H1 (cell line): ENCODE measurements around the gene NGEF. TPM values are rescaled to one million over a fixed set of nuclear protein-coding genes. Genes with fewer than 3 reads are reported as not detected.

Experiments
- CTCF ChIA-PET: fragments of 300-600 bp; sonication (Branson Sonifier 250); formaldehyde crosslinking; loops from one replicate; lab custom pipeline; 2021; ENCODE audit not compliant: partially characterized antibody; lab: Charles Lee
- POLR2A ChIA-PET: fragments of 300-600 bp; sonication (Branson Sonifier 250); formaldehyde crosslinking; loops from one replicate; lab custom pipeline; 2021; ENCODE audit warnings: inconsistent platforms; ENCODE audit not compliant: partially characterized antibody; lab: Charles Lee
- DNase-seq, 2 experiments: peaks; one replicate each; pipeline versions ENCODE4 v3.0.0 to v3.0.0-alpha.2; 2010 to 2022; ENCODE audit warnings: low spot score in 2 of 2, low read depth in 1 of 2, mixed read lengths in 1 of 2
- FAIRE-seq: peaks from 2 replicates; lab custom pipeline; 2011; peaks lifted over from hg19 to GRCh38; lab: Jason Lieb, UNC
- H2AFZ ChIP-seq: 2 replicates; pipeline ENCODE4 v1.8.1; 2012; ENCODE audit warnings: low read length, inconsistent platforms
- H2AK5ac ChIP-seq: 2 replicates; pipeline ENCODE4 v1.6.1; 2013; ENCODE audit warnings: low read depth, low read length
- H2BK120ac ChIP-seq: replicated peaks from 2 replicates; pipeline ENCODE3; 2013; ENCODE audit warnings: low read depth, low read length, inconsistent platforms
- H2BK12ac ChIP-seq: 2 replicates; pipeline ENCODE4 v1.6.1; 2013; ENCODE audit warnings: low read depth, low read length
- H2BK15ac ChIP-seq: 2 replicates; pipeline ENCODE4 v1.6.1; 2013; ENCODE audit warnings: low read length
- H2BK20ac ChIP-seq: 2 replicates; pipeline ENCODE4 v1.6.1; 2013; ENCODE audit warnings: low read length
- H2BK5ac ChIP-seq: 2 replicates; pipeline ENCODE4 v1.6.1; 2013; ENCODE audit warnings: low read depth, low read length
- H3K14ac ChIP-seq: 2 replicates; pipeline ENCODE4 v1.6.1; 2013; ENCODE audit warnings: inconsistent platforms; ENCODE audit not compliant: insufficient read length
- H3K18ac ChIP-seq: 2 replicates; pipeline ENCODE4 v1.6.1; 2013; ENCODE audit warnings: low read length; ENCODE audit errors: extremely low read depth
- H3K23ac ChIP-seq: 2 replicates; pipeline ENCODE4 v1.6.1; 2013; ENCODE audit warnings: inconsistent platforms; ENCODE audit not compliant: insufficient read length
- H3K23me2 ChIP-seq: 2 replicates; pipeline ENCODE4 v1.6.1; 2013; ENCODE audit warnings: low read depth, low read length
- H3K27ac ChIP-seq: 2 replicates; pipeline ENCODE4 v1.6.1; 2011; ENCODE audit warnings: low read depth, low read length, inconsistent platforms
- H3K27me3 ChIP-seq, 4 experiments: replicated peaks in 1 of 4; 1 replicate in 1 of 4; 2 replicates in 3 of 4; pipeline versions ENCODE4 v1.6.1 to v1.8.1; 2011 to 2013; ENCODE audit warnings: low read length in 3 of 4, mild to moderate bottlenecking in 3 of 4, inconsistent platforms in 2 of 4, mixed read lengths in 2 of 4, moderate library complexity in 1 of 4; ENCODE audit not compliant: control insufficient read depth in 3 of 4, insufficient read depth in 3 of 4; ENCODE audit errors: extremely low read depth in 1 of 4
- H3K36me3 ChIP-seq, 4 experiments: 2 replicates each; pipeline versions ENCODE4 v1.6.1 to v1.8.1; 2011 to 2013; ENCODE audit warnings: mild to moderate bottlenecking in 4 of 4, low read length in 3 of 4, moderate library complexity in 2 of 4, control low read depth in 1 of 4, inconsistent platforms in 1 of 4; ENCODE audit not compliant: insufficient read depth in 4 of 4, control insufficient read depth in 2 of 4
- H3K4ac ChIP-seq: replicated peaks from 2 replicates; pipeline ENCODE3; 2013; ENCODE audit warnings: low read length, low read depth, mixed read lengths, inconsistent platforms; ENCODE audit not compliant: insufficient read length
- H3K4me1 ChIP-seq, 4 experiments: replicated peaks in 1 of 4; 1 replicate in 1 of 4; 2 replicates in 3 of 4; pipeline versions ENCODE4 v1.6.1 to v1.8.1; 2011 to 2013; ENCODE audit warnings: low read length in 3 of 4, inconsistent platforms in 2 of 4, mixed read lengths in 1 of 4; ENCODE audit not compliant: insufficient read depth in 4 of 4, control insufficient read depth in 3 of 4
- H3K4me2 ChIP-seq, 2 experiments: 2 replicates each; pipeline versions ENCODE4 v1.6.1 to v1.8.1; 2011 to 2013; ENCODE audit warnings: low read depth in 2 of 2, low read length in 2 of 2, control low read depth in 1 of 2, inconsistent platforms in 1 of 2, mild to moderate bottlenecking in 1 of 2; ENCODE audit not compliant: insufficient read depth in 1 of 2
- H3K4me3 ChIP-seq, 4 experiments: fragments of 200-600, 300-600 bp in 1 of 4; sonication (generic), shearing (Covaris generic), sonication (Bioruptor Twin) in 1 of 4; 2 replicates each; pipeline versions ENCODE4 v1.5.1 to v1.8.1; 2011 to 2016; ENCODE audit warnings: low read length in 4 of 4, low read depth in 3 of 4, control low read depth in 2 of 4, inconsistent platforms in 2 of 4, mild to moderate bottlenecking in 2 of 4, mixed read lengths in 1 of 4, moderate library complexity in 1 of 4; ENCODE audit not compliant: insufficient read depth in 2 of 4; ENCODE audit errors: extremely low read depth in 1 of 4
- H3K56ac ChIP-seq: replicated peaks from 2 replicates; pipeline ENCODE3; 2013; ENCODE audit warnings: low read depth, mild to moderate bottlenecking, mixed read lengths, low read length, inconsistent platforms; ENCODE audit not compliant: insufficient read length
- H3K79me1 ChIP-seq: 2 replicates; pipeline ENCODE4 v1.6.1; 2013; ENCODE audit warnings: low read depth, low read length, control low read depth
- H3K79me2 ChIP-seq, 2 experiments: 2 replicates each; pipeline versions ENCODE4 v1.6.1 to v1.8.1; 2012 to 2013; ENCODE audit warnings: low read length in 2 of 2, mild to moderate bottlenecking in 2 of 2, inconsistent platforms in 1 of 2; ENCODE audit not compliant: insufficient read depth in 2 of 2, control insufficient read depth in 1 of 2
- H3K9ac ChIP-seq, 4 experiments: replicated peaks in 1 of 4; 1 replicate in 1 of 4; 2 replicates in 3 of 4; pipeline versions ENCODE4 v1.6.1 to v1.8.1; 2011 to 2013; ENCODE audit warnings: low read depth in 3 of 4, low read length in 3 of 4, control low read depth in 2 of 4, mild to moderate bottlenecking in 2 of 4, moderate library complexity in 2 of 4, inconsistent platforms in 1 of 4; ENCODE audit errors: extremely low read depth in 1 of 4
- H3K9me3 ChIP-seq, 2 experiments: 2 replicates each; pipeline versions ENCODE4 v1.6.1 to v1.8.1; 2012 to 2013; ENCODE audit warnings: mild to moderate bottlenecking in 2 of 2, moderate library complexity in 2 of 2, control low read depth in 1 of 2, inconsistent platforms in 1 of 2, low read depth in 1 of 2, low read length in 1 of 2, mixed read lengths in 1 of 2; ENCODE audit not compliant: insufficient read depth in 2 of 2
- H4K20me1 ChIP-seq, 2 experiments: replicated peaks in 1 of 2; 2 replicates each; pipeline versions ENCODE3 to v1.8.1; 2011 to 2013; ENCODE audit warnings: inconsistent platforms in 2 of 2, low read length in 2 of 2, mild to moderate bottlenecking in 1 of 2; ENCODE audit not compliant: insufficient read depth in 2 of 2, control insufficient read depth in 1 of 2
- H4K5ac ChIP-seq: 2 replicates; pipeline ENCODE4 v1.6.1; 2013; ENCODE audit warnings: low read length, low read depth, mixed read lengths, inconsistent platforms; ENCODE audit not compliant: insufficient read length
- H4K8ac ChIP-seq: 2 replicates; pipeline ENCODE4 v1.8.0; 2013; ENCODE audit warnings: mild to moderate bottlenecking, moderate library complexity, low read length, inconsistent platforms; ENCODE audit not compliant: insufficient read depth; ENCODE audit errors: extremely low read depth
- H4K91ac ChIP-seq: replicated peaks from 2 replicates; pipeline ENCODE3; 2013; ENCODE audit warnings: low read length, mixed read lengths, inconsistent platforms; ENCODE audit not compliant: insufficient read length
- CEBPB ChIP-seq: IDR thresholded peaks from 2 replicates; pipeline ENCODE4 v1.6.1; 2012; ENCODE audit warnings: low read depth, low read length
- CHD2 ChIP-seq: IDR thresholded peaks from 2 replicates; pipeline ENCODE4 v1.6.1; 2012; ENCODE audit warnings: low read length, improper control_type of control experiment
- CTBP2 ChIP-seq: IDR thresholded peaks from 2 replicates; pipeline ENCODE4 v1.7.0; 2011; ENCODE audit warnings: borderline replicate concordance, mild to moderate bottlenecking, moderate library complexity, mixed read lengths, low read length; ENCODE audit not compliant: insufficient read depth, insufficient read length
- GABPA ChIP-seq: IDR thresholded peaks from 2 replicates; pipeline ENCODE4 v1.6.1; 2011; ENCODE audit warnings: mild to moderate bottlenecking, low read length, moderate library complexity, borderline replicate concordance; ENCODE audit not compliant: insufficient read depth
- GTF2F1 ChIP-seq: IDR thresholded peaks from 2 replicates; pipeline ENCODE4 v1.6.1; 2012; ENCODE audit warnings: low read depth, low read length, improper control_type of control experiment, borderline replicate concordance
- JUN ChIP-seq: IDR thresholded peaks from 2 replicates; pipeline ENCODE4 v1.6.1; 2011; ENCODE audit warnings: low read depth, mild to moderate bottlenecking, improper control_type of control experiment, low read length
- KDM1A ChIP-seq: fragments of 200-600, 300-600 bp; sonication (generic); IDR thresholded peaks from 2 replicates; pipeline ENCODE4 v1.7.1; 2016; ENCODE audit warnings: mild to moderate bottlenecking, low read length, borderline replicate concordance
- KDM4A ChIP-seq: IDR thresholded peaks from one replicate; pipeline ENCODE4 v1.7.1; 2012; ENCODE audit warnings: low read depth, mild to moderate bottlenecking, moderate library complexity, low read length, inconsistent platforms; ENCODE audit not compliant: severe bottlenecking
- RNF2 ChIP-seq: fragments of 200-900, 300-1000 bp; sonication (generic); IDR thresholded peaks from 2 replicates; pipeline ENCODE4 v1.7.1; 2016; ENCODE audit warnings: borderline replicate concordance, low read depth, mild to moderate bottlenecking, antibody characterized with exemption, low read length; ENCODE audit not compliant: poor library complexity, severe bottlenecking; ENCODE audit errors: missing control alignments
- SP1 ChIP-seq: IDR thresholded peaks from 2 replicates; pipeline ENCODE4 v1.6.1; 2011; ENCODE audit warnings: low read depth, low read length
- SP2 ChIP-seq: IDR thresholded peaks from 2 replicates; pipeline ENCODE4 v1.6.1; 2012; ENCODE audit warnings: mild to moderate bottlenecking, low read length, inconsistent platforms
- TAF1 ChIP-seq: IDR thresholded peaks from 2 replicates; pipeline ENCODE4 v1.6.1; 2011; ENCODE audit warnings: mild to moderate bottlenecking, low read depth, low read length
- YY1 ChIP-seq: IDR thresholded peaks from 2 replicates; pipeline ENCODE4 v1.6.1; 2011; ENCODE audit warnings: low read depth, mild to moderate bottlenecking, low read length
- ZNF274 ChIP-seq: IDR thresholded peaks from 2 replicates; pipeline ENCODE4 v1.7.0; 2012; ENCODE audit warnings: low read length, borderline replicate concordance; ENCODE audit errors: extremely low read depth
- WGBS, 2 experiments: shearing (Covaris generic) in 1 of 2; methylation state at CpG; one replicate each; pipeline versions ENCODE4 v1.1.6 to v1.1.7; 2013 to 2015; ENCODE audit warnings: low lambda C conversion rate in 2 of 2, mixed read lengths in 2 of 2, inconsistent platforms in 1 of 2, low coverage in 1 of 2, missing lambda C conversion rate in 1 of 2; ENCODE audit not compliant: insufficient replicate concordance in 2 of 2, insufficient coverage in 1 of 2, insufficient read length in 1 of 2; ENCODE audit errors: extremely low coverage in 1 of 2, missing lambda C conversion rate in 1 of 2; 5-methylcytosine and 5-hydroxymethylcytosine counted together
- polyA plus RNA-seq, 7 experiments: library from polyadenylated mRNA; depleted of rRNA in 3 of 7; stranded (reverse) in 5 of 7; unstranded in 2 of 7; fragments of >200 nt in 5 of 7; fragments of 200-250 nt in 2 of 7; gene quantifications; 1 replicate in 5 of 7; 2 replicates in 1 of 7; 4 replicates in 1 of 7; pipeline versions ENCODE4 v1.2.1 to v1.2.3, GENCODE V29; 2011 to 2013; ENCODE audit warnings: missing spikeins in 2 of 7, mixed read lengths in 2 of 7
- total RNA-seq: library from RNA; stranded (reverse); fragmentation: NEBNext Ultra II Directional; extraction: Animal tissue kit (Norgen Biotek cat#: 25700); gene quantifications from 2 replicates; pipeline ENCODE4 v1.2.1, GENCODE V29; 2021

NGEF gene
- total and polyA plus RNA-seq, 2 of the 8 experiments (the other 6 are each of a cell fraction or from before 2014, with no cell fraction given), result 2.7 to 3.2 TPM

DNA sequence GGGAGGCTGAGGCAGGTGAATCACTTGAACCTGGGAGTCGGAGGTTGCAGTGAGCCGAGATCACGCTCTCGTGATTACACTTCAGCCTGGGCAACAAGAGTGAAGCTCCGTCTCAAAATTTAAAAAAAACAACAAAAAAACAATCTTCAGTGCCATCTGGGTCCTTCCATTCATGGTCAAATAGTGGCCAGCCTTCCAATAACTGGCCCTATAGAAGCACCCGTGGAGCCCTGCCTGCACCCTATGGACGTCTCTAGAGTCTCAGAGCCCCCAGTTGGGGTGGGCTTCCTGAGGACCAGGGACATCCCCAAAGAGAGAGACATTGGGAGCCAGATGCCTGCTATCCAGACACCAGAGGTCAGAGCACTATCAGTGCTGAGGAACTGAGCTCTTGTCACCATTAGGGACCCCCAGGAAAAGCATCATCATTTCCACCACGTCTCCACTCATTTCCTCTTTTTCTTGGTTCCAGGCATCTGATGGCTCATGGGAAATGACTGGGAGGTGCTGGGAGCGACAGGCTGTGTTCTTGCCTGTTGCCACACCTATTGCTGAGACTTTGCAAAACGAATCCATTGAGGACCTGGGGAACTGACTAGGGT lies 28.8 kb upstream of the NGEF start:
- no peak overlapping the region for H4K5ac ChIP-seq
- no peak overlapping the region for H3K4me2 ChIP-seq
- no peak overlapping the region for H3K14ac ChIP-seq
- H3K9me3 ChIP-seq, result no peaks in the 10 kb centered on the region
- no peak overlapping the region for H3K18ac ChIP-seq
- H2AFZ ChIP-seq, result no peak overlapping the region
- POLR2A ChIA-PET, result interaction anchor here (1.5 to 1.6 kb wide), 3 partner anchors 10 to 44 kb away, joined by 3 to 7 read pairs (median 6); no protein-coding TSS in a partner anchor
- no peak overlapping the region for H3K4ac ChIP-seq
- no peak overlapping the region for H2BK120ac ChIP-seq
- H2AK5ac ChIP-seq, result no peak overlapping the region
- H3K27ac ChIP-seq, result no peak overlapping the region
- 89% methylated on average over 10 of the region's 10 CpGs; no CpG with 5 or more reads in 1 of the 2 experiments for WGBS, 2 experiments
- no peak overlapping the region for H2BK20ac ChIP-seq
- no peaks in the 10 kb centered on the region for H3K79me2 ChIP-seq
- no peaks in the 10 kb centered on the region for H3K36me3 ChIP-seq
- no peak overlapping the region for H3K4me3 ChIP-seq
- H2BK5ac ChIP-seq, result no peak overlapping the region
- DNase-seq, result no peak
- H2BK15ac ChIP-seq, result no peak overlapping the region
- H3K27me3 ChIP-seq, result no peaks in the 10 kb centered on the region; a peak in 1 of 7 replicates
- H3K23me2 ChIP-seq, result no peaks in the 10 kb centered on the region
- no peak overlapping the region for H4K8ac ChIP-seq
- no peak for FAIRE-seq
- H3K56ac ChIP-seq, result no peak overlapping the region
- CTCF ChIA-PET, result interaction anchor here (0.9 to 2.2 kb wide), 6 partner anchors 9 to 58 kb away, joined by 3 to 9 read pairs (median 4); partner anchors contain the start of gene NEU2
- no peak overlapping the region for H3K9ac ChIP-seq
- no peaks in the 10 kb centered on the region for H3K79me1 ChIP-seq
- no peak overlapping the region for H4K91ac ChIP-seq
- no peak overlapping the region for H3K23ac ChIP-seq
- H4K20me1 ChIP-seq, result no peaks in the 10 kb centered on the region
- 0 out of 2 replicates have a peak overlapping the region, but pooled peaks have one; percentile 43 for H2BK12ac ChIP-seq
- no peaks in the 10 kb centered on the region for H3K4me1 ChIP-seq
- no peak for TF ChIP-seq CEBPB
- TF ChIP-seq ZNF274, result no peak
- TF ChIP-seq GTF2F1, result no peak
- TF ChIP-seq YY1, result no peak
- TF ChIP-seq TAF1, result no peak
- TF ChIP-seq KDM4A, result no peak
- TF ChIP-seq JUN, result no peak
- TF ChIP-seq KDM1A, result no peak
- TF ChIP-seq GABPA, result no peak
- TF ChIP-seq CTBP2, result no peak
- no peak for TF ChIP-seq RNF2
- no peak for TF ChIP-seq SP1
- TF ChIP-seq CHD2, result no peak
- TF ChIP-seq SP2, result no peak
